GM18858 (cell line): ENCODE data around the gene PDGFC.
"Not testable (repeated sequence)": the region's sequence is repeated elsewhere in the genome, so short reads cannot be mapped to it uniquely, and the experiment has no call there.

Experiments used
- ATAC-seq: cut with Tn5 transposase; IDR thresholded peaks from one replicate; pipeline ENCODE4 v1.9.1; 2021; ENCODE audit not compliant: unreplicated experiment

The PDGFC gene

DNA sequence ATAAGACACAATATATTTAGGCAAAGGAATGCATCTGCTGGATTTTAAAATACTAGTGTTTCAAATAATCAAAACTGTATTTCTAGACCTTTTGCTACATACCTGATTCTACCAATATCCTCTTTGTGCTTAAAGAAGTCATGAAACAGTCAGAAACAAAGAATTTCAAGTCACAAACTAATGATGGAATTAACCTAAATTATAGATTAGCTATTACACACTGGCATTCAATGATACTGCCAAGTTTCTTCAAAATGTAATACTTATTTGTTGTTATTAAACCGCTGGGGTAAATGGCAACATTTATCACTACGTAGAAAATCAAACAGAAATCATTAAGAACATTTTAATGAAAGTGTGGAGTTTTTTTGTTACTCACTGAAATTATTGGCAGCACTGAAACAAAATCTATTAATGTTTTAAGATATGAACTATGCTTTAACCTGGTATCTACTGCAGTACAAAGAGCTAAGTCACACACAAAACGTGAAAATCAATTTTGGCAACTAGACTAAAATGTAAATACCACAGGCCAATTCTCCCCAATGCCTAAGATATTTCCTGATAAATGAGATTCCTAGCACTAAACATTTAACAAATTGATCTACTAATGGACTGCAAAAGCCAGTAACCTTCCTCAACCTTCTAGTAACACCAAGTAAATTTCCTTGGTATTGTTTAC lies 19.4 kb downstream of the PDGFC start:
- no peak for ATAC-seq

DNA sequence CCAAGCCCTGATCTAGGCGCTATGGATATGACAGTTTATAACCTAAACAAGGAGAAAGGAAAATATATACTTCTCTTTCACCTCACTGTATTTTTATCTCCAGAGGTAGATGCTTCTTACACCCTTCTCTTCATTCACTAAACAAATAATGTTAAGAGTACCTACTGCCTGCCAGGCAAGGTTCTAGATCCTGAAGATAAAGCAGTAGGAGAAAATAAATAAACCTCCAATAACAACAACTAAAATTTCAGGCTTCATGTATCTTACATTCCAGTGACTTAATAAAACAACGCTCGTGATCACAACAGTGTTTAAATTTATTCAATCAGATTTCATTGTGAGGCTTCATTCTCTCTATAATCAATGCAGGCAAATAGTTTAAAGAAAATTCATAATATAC lies 20.7 kb downstream of the PDGFC start:
- no peak for ATAC-seq

DNA sequence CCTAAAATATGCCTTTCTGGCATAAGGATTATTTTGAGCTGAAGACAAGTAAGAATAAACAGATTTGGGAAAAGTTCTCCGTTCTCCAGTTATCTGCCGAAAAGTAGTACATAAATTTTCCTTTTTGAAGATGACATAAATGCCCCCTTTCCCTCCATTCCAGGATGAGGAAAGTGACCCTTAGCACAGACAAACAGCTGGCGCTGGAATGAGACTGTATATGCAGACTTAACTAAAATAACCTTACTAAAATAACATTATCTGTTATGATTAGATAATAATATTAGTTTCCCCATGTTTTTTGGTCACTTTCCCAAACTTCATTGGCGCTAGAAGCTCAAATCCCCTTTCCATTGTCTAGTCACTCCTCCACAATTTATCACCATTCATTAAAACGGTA lies 21.5 kb downstream of the PDGFC start:
- ATAC-seq, result no peak

DNA sequence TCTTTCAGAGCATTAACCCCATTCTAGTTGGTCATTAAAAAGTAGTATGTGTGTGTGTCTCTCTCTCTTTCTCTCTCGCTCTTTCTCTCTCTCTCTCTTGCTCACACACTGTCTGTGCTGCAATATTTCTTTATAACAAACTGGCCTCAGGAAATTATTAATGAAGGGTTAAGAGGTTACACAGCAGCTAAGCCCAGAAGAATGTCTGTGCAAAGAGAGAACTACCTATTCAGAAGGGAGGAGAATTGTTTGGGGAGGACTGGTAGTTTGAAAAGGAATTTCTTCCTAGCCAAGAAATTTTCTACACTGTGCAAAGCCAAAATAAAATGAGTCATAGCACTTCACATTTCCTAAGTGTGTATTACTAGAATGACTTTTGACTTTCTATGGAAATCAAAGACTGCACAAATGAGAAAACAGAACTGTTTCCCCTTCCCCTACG lies 22.2 kb downstream of the PDGFC start:
- ATAC-seq, result no peak

DNA sequence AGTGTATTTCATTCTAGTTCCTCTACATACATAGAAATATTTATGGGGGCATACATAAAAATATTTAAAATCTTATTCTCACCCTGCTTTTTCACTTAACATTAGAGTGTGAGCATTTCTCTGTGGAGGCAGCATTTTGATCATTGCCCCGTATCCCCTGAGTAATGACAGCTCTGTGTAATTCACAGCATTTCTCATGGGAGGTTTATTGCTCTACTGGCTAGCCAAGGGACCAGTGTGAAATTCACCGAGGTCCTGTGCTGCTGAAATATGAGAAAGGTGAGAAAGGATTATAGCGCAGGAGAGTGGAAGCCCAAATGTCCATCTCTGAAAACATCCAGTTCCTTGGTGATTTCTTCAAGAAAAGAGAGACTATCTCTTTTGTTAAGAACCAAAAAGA lies 22.9 kb downstream of the PDGFC start:
- no peak for ATAC-seq

DNA sequence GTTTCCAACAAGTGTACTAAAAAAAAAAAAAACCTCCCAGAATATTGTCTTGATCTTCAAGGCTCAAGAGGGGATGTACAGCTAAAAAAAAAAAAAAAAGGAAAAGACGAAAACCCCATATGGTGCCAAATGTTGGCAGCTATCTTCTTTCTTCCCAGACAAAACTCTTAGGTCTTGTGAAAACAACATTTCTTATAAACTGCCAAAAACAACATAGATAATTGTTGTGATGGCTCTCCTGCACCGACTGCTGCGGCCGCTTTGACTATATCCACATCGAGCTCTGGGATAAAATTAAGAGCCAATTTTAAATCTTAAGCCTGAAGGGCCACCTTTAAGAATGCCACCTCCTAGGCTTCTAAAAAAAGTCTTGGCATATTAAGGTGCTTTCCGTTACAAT lies 23.5 kb downstream of the PDGFC start:
- no peak for ATAC-seq

DNA sequence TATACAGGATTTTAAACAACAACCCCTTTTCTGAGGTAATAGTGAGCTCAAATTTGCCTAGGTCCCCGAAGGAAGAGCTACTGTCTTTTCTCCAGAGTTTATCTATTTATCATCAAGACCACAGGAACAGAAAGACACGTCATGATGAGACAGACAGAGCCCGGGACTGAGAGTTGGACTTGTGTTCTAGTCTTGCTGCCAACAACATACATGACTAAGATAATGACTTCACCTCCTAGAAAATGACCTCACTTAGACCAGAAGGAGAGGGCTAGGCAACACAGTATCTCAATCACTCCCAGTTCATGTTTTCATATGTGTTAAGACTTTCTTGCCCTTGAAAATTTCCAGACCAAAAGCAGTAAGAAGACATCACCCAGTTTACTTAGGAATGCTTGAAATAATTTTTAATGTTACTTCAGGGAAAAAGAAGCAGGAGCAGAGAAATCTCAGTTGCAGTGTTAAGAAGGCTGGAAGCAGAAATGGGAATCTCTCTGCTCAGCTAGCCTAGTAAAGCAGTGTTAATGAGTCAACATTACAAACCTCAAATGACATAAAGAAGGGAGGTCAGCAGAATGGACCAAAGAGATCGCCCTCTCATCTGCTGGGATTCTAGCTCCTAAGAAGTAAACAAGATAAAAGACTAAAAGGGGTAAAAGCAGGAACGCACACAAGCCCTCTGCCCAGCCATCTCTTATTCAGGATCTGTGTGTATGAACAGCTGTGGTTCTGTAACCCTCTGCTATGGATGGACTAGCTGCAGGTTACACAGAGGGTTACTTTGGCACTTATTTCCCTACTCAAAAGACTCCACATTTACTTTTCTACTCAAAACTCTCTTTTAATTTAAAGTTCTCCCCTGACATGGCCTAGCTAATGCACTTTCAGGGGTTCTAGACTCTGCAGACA lies 24.8 kb downstream of the PDGFC start:
- ATAC-seq, result no peak

DNA sequence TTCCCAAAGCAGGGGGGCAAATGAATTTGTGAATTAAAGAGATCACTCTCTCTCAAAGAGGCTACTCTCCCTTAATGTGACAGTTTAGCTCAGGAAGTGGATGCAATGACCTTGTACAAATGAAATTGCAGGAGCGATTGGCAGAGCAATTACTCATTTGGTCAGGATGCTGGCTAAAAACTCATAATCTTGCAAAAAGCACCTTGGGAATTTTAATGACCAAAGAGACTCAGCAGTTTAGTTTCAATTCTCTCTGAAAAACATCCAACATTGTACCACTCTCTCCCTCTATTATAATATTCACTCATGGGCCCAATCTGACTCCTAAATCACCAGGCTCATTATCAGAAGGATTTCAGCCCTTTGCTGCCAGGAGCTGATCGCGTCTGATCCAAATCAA lies 26.1 kb downstream of the PDGFC start:
- ATAC-seq, result no peak

DNA sequence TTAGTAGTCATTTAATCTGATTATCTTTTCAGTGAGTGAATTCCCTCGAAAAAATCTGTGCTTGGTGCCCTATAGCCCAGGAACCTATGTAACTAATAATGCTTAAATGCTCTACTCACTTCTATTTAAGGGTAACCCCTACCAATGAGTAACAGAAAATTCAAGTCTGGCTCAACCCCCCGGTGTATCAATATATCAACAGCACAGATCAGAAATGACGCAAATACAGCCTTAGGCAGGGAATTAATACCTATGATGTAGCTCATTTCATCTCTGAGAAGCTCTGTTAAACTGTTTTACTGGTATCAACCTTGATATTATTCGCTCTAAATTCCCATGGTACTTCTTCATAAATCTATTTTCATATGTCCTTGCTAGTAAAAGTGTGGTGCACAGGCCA lies 28.6 kb downstream of the PDGFC start:
- no peak for ATAC-seq

DNA sequence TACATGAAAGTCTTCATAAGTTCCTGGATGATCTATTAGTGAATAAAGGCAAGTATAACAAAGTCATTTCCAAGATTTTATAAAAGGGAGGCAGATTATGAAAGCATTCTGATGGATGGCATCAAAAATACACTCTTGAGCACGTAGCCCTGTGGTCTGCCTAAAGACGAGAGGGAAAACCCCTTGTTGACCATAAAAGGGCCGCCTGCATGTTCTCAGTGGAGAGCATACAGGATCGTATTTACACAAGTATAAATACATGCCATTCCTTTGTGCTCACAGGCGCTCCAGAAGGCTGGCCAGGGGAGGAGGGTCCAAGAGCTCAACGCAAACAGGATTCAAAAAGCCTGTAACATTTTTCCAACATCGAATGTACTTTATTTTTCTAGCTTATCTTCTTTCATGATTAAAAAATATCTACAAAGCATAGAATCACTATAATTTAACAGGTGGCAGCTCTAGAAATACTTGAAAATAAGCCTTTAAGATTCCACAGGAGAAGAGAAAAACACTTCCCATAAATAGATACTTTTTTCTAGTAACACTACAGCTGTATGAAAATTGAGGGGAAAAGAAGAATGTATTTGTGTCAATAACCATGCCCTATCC lies 29.6 kb downstream of the PDGFC start:
- ATAC-seq, result no peak

DNA sequence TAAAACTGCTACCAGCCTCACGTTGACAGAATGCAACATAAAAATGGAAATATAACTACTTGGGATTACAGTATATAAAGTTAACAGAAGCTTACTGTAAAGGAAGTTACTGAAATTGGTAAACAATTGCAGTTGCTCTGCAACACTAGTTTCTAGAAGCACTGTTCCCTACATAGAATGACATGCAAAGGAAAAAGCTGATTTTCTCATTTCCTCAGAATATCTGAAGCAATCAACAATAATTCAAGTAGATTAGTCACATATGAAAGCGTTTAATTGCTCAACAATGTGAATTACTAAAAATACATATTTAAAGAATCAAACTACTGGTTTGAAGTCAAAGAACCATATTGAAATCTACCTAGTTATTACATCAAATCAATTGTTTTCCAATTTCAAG lies 31.8 kb downstream of the PDGFC start:
- ATAC-seq, result no peak

DNA sequence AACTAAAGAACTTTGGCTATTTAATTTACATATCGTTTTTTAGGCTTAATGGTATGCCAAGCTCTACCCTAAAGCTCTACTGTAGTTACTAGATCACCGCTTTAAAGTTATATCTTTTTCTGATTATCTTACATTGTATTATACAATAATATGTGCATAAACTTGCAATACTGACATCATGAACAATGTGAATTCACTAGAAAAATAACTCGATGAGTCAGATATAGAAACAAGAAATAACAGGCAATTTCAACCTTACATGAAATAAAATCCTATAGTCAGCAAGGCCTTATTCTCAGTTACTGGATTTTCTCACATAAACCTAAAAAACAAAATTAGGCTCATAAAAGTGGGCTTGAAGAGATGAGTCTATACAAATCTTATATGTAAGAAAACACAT lies 32.5 kb downstream of the PDGFC start:
- no peak for ATAC-seq

DNA sequence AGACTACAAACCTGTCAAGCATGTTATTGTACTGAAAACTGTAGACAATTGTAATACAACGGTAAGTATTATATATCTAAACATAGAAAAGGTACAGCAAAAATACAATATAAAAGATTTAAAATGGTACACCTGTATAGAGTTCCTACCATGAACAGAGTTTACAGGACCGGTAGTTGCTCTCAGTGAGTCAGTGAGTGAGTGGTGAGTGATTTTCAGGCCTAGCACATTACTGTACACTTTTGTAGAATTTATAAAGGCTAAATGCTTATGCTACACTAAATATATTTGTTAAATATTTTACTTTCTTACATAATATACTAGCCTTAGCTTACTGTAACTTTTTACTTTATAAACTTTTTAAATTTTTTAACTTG lies 37.4 kb downstream of the PDGFC start:
- no peak for ATAC-seq

DNA sequence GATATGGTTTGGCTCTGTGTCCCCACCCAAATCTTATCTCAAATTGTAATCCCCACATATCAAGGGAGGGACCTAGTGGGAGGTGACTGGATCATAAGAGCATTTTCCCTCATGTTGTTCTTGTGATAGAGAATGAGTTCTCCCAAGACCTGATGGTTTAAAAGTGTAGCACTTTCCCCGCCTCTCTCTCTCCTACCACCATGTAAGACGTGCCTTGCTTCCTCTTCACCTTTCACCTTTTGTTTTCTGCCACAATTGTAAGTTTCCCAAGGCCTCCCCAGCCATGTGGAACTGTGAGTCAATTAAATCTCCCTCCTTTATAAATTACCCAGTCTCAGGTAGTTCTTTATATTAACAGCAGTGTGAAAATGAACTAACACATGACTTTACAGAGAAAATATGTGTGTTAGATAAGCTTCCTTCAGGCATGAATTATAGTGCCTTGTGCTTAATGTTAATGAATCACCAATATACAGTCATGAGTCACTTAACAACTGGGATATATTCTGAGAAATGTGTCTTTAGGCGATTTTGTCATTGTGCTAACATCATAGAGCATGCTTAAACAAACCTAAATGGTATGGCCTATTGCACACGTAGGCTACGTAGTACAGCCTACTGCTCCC lies 37.9 kb downstream of the PDGFC start:
- no peak for ATAC-seq

DNA sequence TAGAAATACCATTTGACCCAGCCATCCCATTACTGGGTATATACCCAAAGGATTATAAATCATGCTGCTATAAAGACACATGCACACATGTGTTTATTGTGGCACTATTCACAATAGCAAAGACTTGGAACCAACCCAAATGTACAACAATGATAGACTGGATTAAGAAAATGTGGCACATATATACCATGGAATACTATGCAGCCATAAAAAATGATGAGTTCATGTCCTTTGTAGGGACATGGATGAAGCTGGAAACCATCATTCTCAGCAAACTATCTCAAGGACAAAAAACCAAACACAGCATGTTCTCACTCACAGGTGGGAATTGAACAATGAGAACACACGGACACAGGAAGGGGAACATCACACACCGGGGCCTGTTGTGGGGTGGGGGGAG lies 39.2 kb downstream of the PDGFC start:
- ATAC-seq, result not testable (repeated sequence)

DNA sequence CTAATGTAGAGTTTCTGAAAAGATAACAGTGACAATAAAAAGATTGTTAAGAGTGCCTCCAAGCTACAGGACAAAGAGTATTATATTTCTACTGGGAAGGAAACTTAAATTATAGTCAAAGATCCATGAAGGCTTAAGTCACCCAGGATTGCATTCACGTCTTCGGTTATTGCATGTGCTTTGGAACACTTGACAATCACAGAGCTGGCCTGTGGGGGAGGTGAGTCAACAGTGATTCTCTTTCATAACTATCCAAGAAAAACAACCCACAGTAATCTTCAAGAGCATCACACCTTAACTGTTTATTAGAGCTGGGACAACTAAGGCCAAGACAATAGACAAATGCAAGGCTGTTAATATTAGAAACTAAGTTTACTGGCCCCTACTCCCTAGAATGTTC lies 40.3 kb downstream of the PDGFC start:
- no peak for ATAC-seq

DNA sequence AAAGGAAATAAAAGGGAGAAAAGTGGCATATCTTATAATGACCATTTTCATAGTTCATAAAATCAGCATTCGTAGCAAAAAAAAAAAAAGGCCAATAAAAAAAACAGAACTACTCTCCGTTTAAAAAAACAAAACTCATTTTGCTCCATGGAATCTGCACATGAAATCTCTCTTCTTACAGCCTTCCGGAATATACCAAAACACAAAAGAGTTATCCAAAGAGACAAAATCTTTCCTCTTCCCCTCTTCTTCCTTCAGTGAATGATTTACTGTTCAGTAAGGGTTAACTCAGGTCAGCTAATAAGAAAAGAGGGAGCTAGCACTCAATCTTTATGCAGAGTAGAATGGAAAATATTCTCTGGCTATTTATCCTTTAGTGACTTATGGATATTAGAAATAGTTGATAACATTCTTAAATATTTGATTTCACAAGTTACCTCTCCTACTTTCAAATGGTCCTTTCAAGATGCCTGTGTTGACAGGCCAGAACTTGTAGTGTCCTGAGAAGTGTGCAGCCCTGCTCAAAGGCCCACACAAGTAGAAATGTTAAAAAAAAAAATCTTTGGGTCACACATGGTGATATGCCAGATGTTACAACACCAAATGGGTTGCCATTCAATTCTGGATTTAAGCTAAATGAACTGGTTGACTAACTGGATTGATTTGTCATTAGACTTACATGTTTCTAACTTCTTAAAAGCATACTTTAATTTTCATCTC lies 42.1 kb downstream of the PDGFC start:
- no peak for ATAC-seq

DNA sequence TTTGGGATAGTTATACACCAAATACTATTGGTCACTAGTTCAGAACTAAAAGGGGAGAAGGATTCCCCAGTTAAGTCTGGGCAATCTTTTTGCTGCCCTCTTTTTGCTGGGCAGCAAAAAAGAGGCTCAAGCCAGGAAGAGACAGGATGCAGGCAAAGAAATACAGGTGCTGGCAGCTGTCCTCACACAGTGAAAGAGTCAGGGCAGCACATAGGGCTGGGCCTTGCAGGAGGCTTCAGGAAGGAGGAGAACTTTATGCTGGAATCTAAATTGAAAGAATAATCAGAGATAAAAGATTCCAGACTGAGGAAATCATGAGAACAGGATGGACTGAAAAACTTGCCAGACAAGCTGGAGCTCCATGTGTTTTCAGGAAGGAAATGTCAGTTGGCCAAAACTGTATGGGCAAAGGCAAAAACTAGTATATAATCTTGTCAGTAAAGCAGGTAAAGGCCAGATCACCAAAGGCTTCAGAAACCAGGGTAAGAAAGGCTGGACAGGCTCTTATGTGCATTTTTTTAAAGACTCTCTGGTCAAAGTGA lies 46.8 kb downstream of the PDGFC start:
- ATAC-seq, result no peak

DNA sequence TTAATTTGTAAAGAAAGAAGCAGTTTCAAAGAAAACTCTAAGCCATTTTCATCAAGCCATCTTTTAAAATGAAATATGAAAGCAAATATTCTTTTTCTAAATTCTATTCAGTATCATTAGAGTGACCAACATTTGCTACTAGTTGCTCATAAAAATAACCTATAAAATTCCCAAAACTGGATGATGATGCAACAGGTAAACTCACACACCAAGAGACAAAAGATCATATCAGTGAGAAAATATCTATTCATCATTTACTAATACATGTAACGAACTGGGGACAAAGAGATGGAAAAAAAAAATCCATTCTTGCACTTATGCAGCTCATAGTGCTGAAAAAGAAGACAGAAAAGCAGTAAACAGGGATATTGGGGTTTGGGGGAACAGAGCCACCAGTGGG lies 48.1 kb downstream of the PDGFC start:
- ATAC-seq, result no peak

DNA sequence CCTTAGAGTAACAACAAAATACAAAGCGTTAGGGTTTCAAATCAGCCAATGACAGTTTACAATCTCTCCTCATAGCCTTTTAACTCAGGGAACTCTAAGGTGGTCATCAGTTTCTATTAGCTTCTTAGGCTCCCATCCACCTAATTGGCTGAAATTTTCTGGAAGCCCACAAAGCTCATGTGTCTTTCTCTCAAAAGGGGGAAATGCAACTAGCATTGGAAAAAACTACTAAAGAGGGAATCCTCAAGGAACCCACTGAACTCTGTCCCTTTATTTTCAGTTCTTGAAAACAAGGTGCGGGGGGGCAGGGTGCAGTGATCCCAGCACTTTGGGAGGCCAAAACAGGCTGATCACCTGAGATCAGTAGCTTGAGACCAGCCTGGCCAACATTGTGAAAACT lies 56.4 kb downstream of the PDGFC start:
- no peak for ATAC-seq

DNA sequence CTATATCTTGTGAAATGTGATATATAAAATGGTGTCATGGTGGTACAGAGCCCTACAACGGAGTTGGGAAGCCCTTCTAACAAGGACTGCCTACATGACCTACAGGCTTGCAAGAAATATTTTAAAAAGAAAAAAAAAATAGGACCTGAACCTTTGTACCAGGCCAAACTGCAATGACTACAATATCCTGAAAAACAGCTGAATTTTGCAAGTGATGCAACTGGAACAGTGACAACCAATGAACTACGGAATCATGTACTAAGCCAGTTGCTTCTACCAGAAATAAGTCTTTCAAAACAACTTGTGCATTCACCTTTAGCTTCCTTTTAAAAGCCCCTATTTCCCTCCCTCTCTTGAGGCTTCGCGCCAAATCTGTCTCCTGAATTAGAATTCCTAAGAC lies 58.4 kb downstream of the PDGFC start:
- no peak for ATAC-seq
